GM12892 (cell line): Measurements from ENCODE around the gene SP3.

Experiments
- POLR2A ChIP-seq: IDR thresholded peaks from 2 replicates; pipeline ENCODE4 v1.6.1; 2011; ENCODE audit warnings: low read depth, low read length, control low read depth
- POLR2AphosphoS5 ChIP-seq: IDR thresholded peaks from 2 replicates; pipeline ENCODE4 v1.6.1; 2011; ENCODE audit warnings: low read depth, low read length, control low read depth
- TAF1 ChIP-seq: IDR thresholded peaks from 2 replicates; pipeline ENCODE4 v1.6.1; 2011; ENCODE audit warnings: low read depth, mild to moderate bottlenecking, control low read depth, low read length, borderline replicate concordance

DNA sequence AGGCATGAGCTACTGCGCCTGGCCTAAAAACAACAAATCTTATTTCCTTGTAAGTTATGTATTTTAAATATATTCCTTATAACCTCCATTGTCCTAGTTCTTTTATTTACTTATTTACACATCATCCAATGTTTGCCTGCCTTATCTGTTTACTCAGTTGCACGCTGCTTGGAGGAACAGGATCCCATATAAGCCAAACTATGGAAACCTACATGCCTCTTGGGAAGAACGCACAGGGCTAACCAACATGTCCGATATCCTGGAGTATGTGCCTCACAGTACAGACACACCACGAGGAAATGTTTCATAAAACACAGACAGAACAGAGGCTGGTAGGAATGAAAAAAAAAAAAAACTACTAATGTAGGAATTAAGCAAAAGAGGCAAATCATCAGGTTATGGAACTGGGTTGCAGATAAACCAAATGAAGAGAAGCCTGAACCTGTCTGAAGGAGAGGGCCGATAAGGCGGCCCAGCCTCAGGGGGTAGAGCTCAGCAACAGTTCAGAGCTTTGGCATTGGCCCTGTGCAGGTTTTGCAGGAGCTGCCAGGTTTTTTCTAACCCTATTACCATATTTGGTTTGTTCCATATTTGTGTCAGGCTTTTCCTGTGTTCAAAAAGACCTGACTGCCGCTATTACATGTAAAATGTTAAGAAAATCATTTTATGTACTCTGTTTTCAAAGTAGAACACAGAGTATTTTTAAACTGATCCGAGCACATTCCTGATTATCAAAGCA lies 19.9 kb upstream of the SP3 start:
- TF ChIP-seq POLR2A (no peak), POLR2AphosphoS5 (no peak), TAF1 (no peak)
